OCI-LY1 (cell line): ENCODE measurements around the gene EML6.

Experiments used
- CTCF ChIP-seq: fragments of 200-600 bp; sonication (generic), shearing (Covaris generic); IDR thresholded peaks from 2 replicates; pipeline ENCODE4 v1.5.1; 2017; ENCODE audit warnings: mild to moderate bottlenecking, antibody characterized with exemption, low read length, moderate library complexity, mixed read lengths
- EZH2 ChIP-seq: fragments of 200-600 bp; sonication (generic), shearing (Covaris generic); IDR thresholded peaks from 2 replicates; pipeline ENCODE4 v1.8.0; 2017; ENCODE audit warnings: borderline replicate concordance, mixed run types, mild to moderate bottlenecking, antibody characterized with exemption, low read length, moderate library complexity, mixed read lengths

- TF ChIP-seq CTCF (no peak), EZH2 (no peak)
Measured at GRCh38 chr2:54952425-54952824, 229.0 kb downstream of the EML6 start.
